ENCODE results near the gene GAS7.

The GAS7 gene

DNA sequence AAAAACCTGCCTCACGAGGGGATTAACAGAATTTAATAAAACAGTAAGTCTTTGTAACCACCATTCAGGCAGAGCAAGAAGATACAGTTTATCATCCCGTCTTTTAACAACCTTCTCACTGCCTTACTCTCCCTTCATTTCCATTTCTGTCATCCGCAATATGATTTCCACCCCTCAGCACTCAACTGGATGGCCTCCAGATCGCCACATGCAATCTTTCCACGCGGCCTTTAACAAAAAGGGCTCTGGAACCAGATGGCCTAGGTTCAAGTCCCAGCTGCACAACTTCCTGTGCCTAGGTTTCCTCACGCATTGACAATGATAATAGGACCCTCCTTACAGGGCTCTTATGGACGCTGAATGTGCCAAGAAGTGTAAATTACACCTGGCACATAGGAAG is 103.6 kb downstream of the GAS7 start:
- DNase-seq (ENCODE audit: low read depth), result peak; percentile 50
- H3K4me3 ChIP-seq (ENCODE audit: low read length), result no peak overlapping the region
- TF ChIP-seq, protein P1, sequence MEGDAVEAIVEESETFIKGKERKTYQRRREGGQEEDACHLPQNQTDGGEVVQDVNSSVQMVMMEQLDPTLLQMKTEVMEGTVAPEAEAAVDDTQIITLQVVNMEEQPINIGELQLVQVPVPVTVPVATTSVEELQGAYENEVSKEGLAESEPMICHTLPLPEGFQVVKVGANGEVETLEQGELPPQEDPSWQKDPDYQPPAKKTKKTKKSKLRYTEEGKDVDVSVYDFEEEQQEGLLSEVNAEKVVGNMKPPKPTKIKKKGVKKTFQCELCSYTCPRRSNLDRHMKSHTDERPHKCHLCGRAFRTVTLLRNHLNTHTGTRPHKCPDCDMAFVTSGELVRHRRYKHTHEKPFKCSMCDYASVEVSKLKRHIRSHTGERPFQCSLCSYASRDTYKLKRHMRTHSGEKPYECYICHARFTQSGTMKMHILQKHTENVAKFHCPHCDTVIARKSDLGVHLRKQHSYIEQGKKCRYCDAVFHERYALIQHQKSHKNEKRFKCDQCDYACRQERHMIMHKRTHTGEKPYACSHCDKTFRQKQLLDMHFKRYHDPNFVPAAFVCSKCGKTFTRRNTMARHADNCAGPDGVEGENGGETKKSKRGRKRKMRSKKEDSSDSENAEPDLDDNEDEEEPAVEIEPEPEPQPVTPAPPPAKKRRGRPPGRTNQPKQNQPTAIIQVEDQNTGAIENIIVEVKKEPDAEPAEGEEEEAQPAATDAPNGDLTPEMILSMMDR (conservative IDR thresholded peaks at IDR 0.05; ENCODE audit: low read length), result no peak

- no peak for DNase-seq (ENCODE audit: low read depth)
- TF ChIP-seq, protein P1 (conservative IDR thresholded peaks at IDR 0.05; ENCODE audit: low read length), result no peak
- H3K4me3 ChIP-seq (ENCODE audit: low read length), result no peak overlapping the region
Measured at GRCh38 chr17:10092595-10092994, 105.8 kb downstream of the GAS7 start.

GRCh38 chr17:10091046-10091445 is 107.4 kb downstream of the GAS7 start:
- DNase-seq (ENCODE audit: low read depth), result peak; percentile 44
- no peak overlapping the region for H3K4me3 ChIP-seq (ENCODE audit: low read length)
- TF ChIP-seq, protein P1 (conservative IDR thresholded peaks at IDR 0.05; ENCODE audit: low read length), result no peak

GRCh38 chr17:10089196-10089804 is 109.1 kb downstream of the GAS7 start:
- DNase-seq (ENCODE audit: low read depth), result no peak
- TF ChIP-seq, protein P1 (conservative IDR thresholded peaks at IDR 0.05; ENCODE audit: low read length), result no peak
- no peak overlapping the region for H3K4me3 ChIP-seq (ENCODE audit: low read length)

GRCh38 chr17:10088444-10088843 is 110.0 kb downstream of the GAS7 start:
- DNase-seq (ENCODE audit: low read depth), result no peak
- no peak overlapping the region for H3K4me3 ChIP-seq (ENCODE audit: low read length)
- TF ChIP-seq, protein P1 (conservative IDR thresholded peaks at IDR 0.05; ENCODE audit: low read length), result no peak

GRCh38 chr17:10087355-10087754 is 111.1 kb downstream of the GAS7 start:
- DNase-seq (ENCODE audit: low read depth), result no peak
- TF ChIP-seq, protein P1 (conservative IDR thresholded peaks at IDR 0.05; ENCODE audit: low read length), result no peak
- H3K4me3 ChIP-seq (ENCODE audit: low read length), result no peak overlapping the region

GRCh38 chr17:10083864-10084263 is 114.5 kb downstream of the GAS7 start:
- DNase-seq (ENCODE audit: low read depth), result no peak
- TF ChIP-seq, protein P1 (conservative IDR thresholded peaks at IDR 0.05; ENCODE audit: low read length), result no peak

More at GRCh38 chr17:10083864-10084263, 114.5 kb downstream of the GAS7 start:
- H3K4me3 ChIP-seq (ENCODE audit: low read length), result no peak overlapping the region

Measured in AG10803 (cell line).